ENCODE results near the gene PIGM. TPM values are rescaled to one million over a fixed set of nuclear protein-coding genes. Genes with fewer than 3 reads are reported as not detected.

Gene PIGM
- total and polyA plus RNA-seq, 2 donors: 3.1 to 5.7 TPM

- Histone ChIP-seq H3K4me1 (ENCODE audit: control insufficient read depth in 2 of 2, insufficient read depth in 2 of 2, low read length in 2 of 2) (peaks cover 2 to 8% of the 10 kb centered on the region in 2 donors), H3K36me3 (ENCODE audit: control insufficient read depth in 2 of 2, insufficient read depth in 2 of 2, low read length in 1 of 2) (no peaks in the 10 kb centered on the region), H3K27me3 (ENCODE audit: control insufficient read depth in 2 of 2, insufficient read depth in 1 of 2, low read length in 1 of 2) (peaks cover 2 to 65% of the 10 kb centered on the region in 2 donors), H3K9me3 (ENCODE audit: control insufficient read depth in 2 of 2, insufficient read depth in 1 of 2, low read length in 1 of 2) (no peaks in the 10 kb centered on the region), H3K4me3 (ENCODE audit: low read length in 2 of 2) (no peak overlapping the region), H3K27ac (ENCODE audit: low read depth in 1 of 2, low read length in 1 of 2) (no peak overlapping the region)
- 79% methylated on average over 2 of the region's 2 CpGs for WGBS
- no peak for DNase-seq (ENCODE audit: low read depth in 6 of 9, low spot score in 9 of 9)
Observed at GRCh38 chr1:160075836-160076235, 44.0 kb upstream of the PIGM start.

GRCh38 chr1:160074865-160075264, 43.1 kb upstream of the PIGM start:
- no peaks in the 10 kb centered on the region for H3K36me3 ChIP-seq (ENCODE audit: control insufficient read depth in 2 of 2, insufficient read depth in 2 of 2, low read length in 1 of 2)
- no peak overlapping the region for H3K4me3 ChIP-seq (ENCODE audit: low read length in 2 of 2)
- H3K27me3 ChIP-seq (ENCODE audit: control insufficient read depth in 2 of 2, insufficient read depth in 1 of 2, low read length in 1 of 2): peaks cover under 1 to 63% of the 10 kb centered on the region in 2 donors
- 87% methylated on average over 4 of the region's 4 CpGs for WGBS
- no peak overlapping the region for H3K27ac ChIP-seq (ENCODE audit: low read depth in 1 of 2, low read length in 1 of 2)
- H3K4me1 ChIP-seq (ENCODE audit: control insufficient read depth in 2 of 2, insufficient read depth in 2 of 2, low read length in 2 of 2): peaks cover 6 to 15% of the 10 kb centered on the region in 2 donors
- no peaks in the 10 kb centered on the region for H3K9me3 ChIP-seq (ENCODE audit: control insufficient read depth in 2 of 2, insufficient read depth in 1 of 2, low read length in 1 of 2)
- DNase-seq (ENCODE audit: low read depth in 6 of 9, low spot score in 9 of 9): no peak

GRCh38 chr1:160071289-160071688, 39.5 kb upstream of the PIGM start:
- peaks cover 6 to 67% of the 10 kb centered on the region in 2 donors for H3K27me3 ChIP-seq (ENCODE audit: control insufficient read depth in 2 of 2, insufficient read depth in 1 of 2, low read length in 1 of 2)
- H3K4me1 ChIP-seq (ENCODE audit: control insufficient read depth in 2 of 2, insufficient read depth in 2 of 2, low read length in 2 of 2): peaks cover 8 to 24% of the 10 kb centered on the region in 2 donors
- no peak for DNase-seq (ENCODE audit: low read depth in 6 of 9, low spot score in 9 of 9)
- H3K4me3 ChIP-seq (ENCODE audit: low read length in 2 of 2): no peak overlapping the region
- H3K36me3 ChIP-seq (ENCODE audit: control insufficient read depth in 2 of 2, insufficient read depth in 2 of 2, low read length in 1 of 2): no peaks in the 10 kb centered on the region
- 92% methylated on average over 5 of the region's 5 CpGs for whole genome bisulfite sequencing
- H3K27ac ChIP-seq (ENCODE audit: low read depth in 1 of 2, low read length in 1 of 2): no peak overlapping the region
- H3K9me3 ChIP-seq (ENCODE audit: control insufficient read depth in 2 of 2, insufficient read depth in 1 of 2, low read length in 1 of 2): no peaks in the 10 kb centered on the region

GRCh38 chr1:160070243-160071163, 38.7 kb upstream of the PIGM start:
- peak in 8 of 9 donors; percentile 50 to 89 (median 78) for DNase-seq (ENCODE audit: low read depth in 6 of 9, low spot score in 9 of 9)
- H3K4me1 ChIP-seq (ENCODE audit: control insufficient read depth in 2 of 2, insufficient read depth in 2 of 2, low read length in 2 of 2): peaks cover 8 to 24% of the 10 kb centered on the region in 2 donors
- H3K27me3 ChIP-seq (ENCODE audit: control insufficient read depth in 2 of 2, insufficient read depth in 1 of 2, low read length in 1 of 2): peaks cover 6 to 68% of the 10 kb centered on the region in 2 donors
- H3K9me3 ChIP-seq (ENCODE audit: control insufficient read depth in 2 of 2, insufficient read depth in 1 of 2, low read length in 1 of 2): no peaks in the 10 kb centered on the region
- H3K36me3 ChIP-seq (ENCODE audit: control insufficient read depth in 2 of 2, insufficient read depth in 2 of 2, low read length in 1 of 2): no peaks in the 10 kb centered on the region
- WGBS: 3% methylated on average over 46 of the region's 46 CpGs
- H3K4me3 ChIP-seq (ENCODE audit: low read length in 2 of 2): peak overlapping the region; percentile 52 to 56
- H3K27ac ChIP-seq (ENCODE audit: low read depth in 1 of 2, low read length in 1 of 2): no peak overlapping the region

- Histone ChIP-seq H3K36me3 (ENCODE audit: control insufficient read depth in 2 of 2, insufficient read depth in 2 of 2, low read length in 1 of 2) (no peaks in the 10 kb centered on the region), H3K27me3 (ENCODE audit: control insufficient read depth in 2 of 2, insufficient read depth in 1 of 2, low read length in 1 of 2) (peaks cover 6 to 70% of the 10 kb centered on the region in 2 donors), H3K4me1 (ENCODE audit: control insufficient read depth in 2 of 2, insufficient read depth in 2 of 2, low read length in 2 of 2) (peaks cover 8 to 24% of the 10 kb centered on the region in 2 donors), H3K27ac (ENCODE audit: low read depth in 1 of 2, low read length in 1 of 2) (no peak within 1 kb of the TSS), H3K9me3 (ENCODE audit: control insufficient read depth in 2 of 2, insufficient read depth in 1 of 2, low read length in 1 of 2) (no peaks in the 10 kb centered on the region), H3K4me3 (ENCODE audit: low read length in 2 of 2) (peak within 1 kb of the TSS; percentile 52 to 56)
- 13% methylated on average over 32 of the region's 32 CpGs for WGBS
- DNase-seq (ENCODE audit: low read depth in 6 of 9, low spot score in 9 of 9): no peak
Observed at GRCh38 chr1:160069460-160070231, 37.9 kb upstream of the PIGM start, which contains the start of gene KCNJ10. TSS of gene KCNJ10 (minus strand) at chr1:160070160. CDS start at chr1:160042532, 27,628 bp downstream.

- Histone ChIP-seq H3K36me3 (ENCODE audit: control insufficient read depth in 2 of 2, insufficient read depth in 2 of 2, low read length in 1 of 2) (no peaks in the 10 kb centered on the region), H3K4me1 (ENCODE audit: control insufficient read depth in 2 of 2, insufficient read depth in 2 of 2, low read length in 2 of 2) (peaks cover 8 to 24% of the 10 kb centered on the region in 2 donors), H3K9me3 (ENCODE audit: control insufficient read depth in 2 of 2, insufficient read depth in 1 of 2, low read length in 1 of 2) (no peaks in the 10 kb centered on the region), H3K4me3 (ENCODE audit: low read length in 2 of 2) (no peak overlapping the region), H3K27me3 (ENCODE audit: control insufficient read depth in 2 of 2, insufficient read depth in 1 of 2, low read length in 1 of 2) (peaks cover 6 to 73% of the 10 kb centered on the region in 2 donors), H3K27ac (ENCODE audit: low read depth in 1 of 2, low read length in 1 of 2) (no peak overlapping the region)
- DNase-seq (ENCODE audit: low read depth in 6 of 9, low spot score in 9 of 9): no peak
- 79% methylated on average over 5 of the region's 5 CpGs for WGBS
Observed at GRCh38 chr1:160068225-160068624, 36.4 kb upstream of the PIGM start.

GRCh38 chr1:160066829-160067745, 35.3 kb upstream of the PIGM start:
- DNase-seq (ENCODE audit: low read depth in 6 of 9, low spot score in 9 of 9): no peak
- H3K27me3 ChIP-seq (ENCODE audit: control insufficient read depth in 2 of 2, insufficient read depth in 1 of 2, low read length in 1 of 2): peaks cover 6 to 79% of the 10 kb centered on the region in 2 donors
- peaks cover 8 to 24% of the 10 kb centered on the region in 2 donors for H3K4me1 ChIP-seq (ENCODE audit: control insufficient read depth in 2 of 2, insufficient read depth in 2 of 2, low read length in 2 of 2)
- no peak overlapping the region for H3K4me3 ChIP-seq (ENCODE audit: low read length in 2 of 2)
- no peaks in the 10 kb centered on the region for H3K36me3 ChIP-seq (ENCODE audit: control insufficient read depth in 2 of 2, insufficient read depth in 2 of 2, low read length in 1 of 2)
- 76% methylated on average over 6 of the region's 6 CpGs for WGBS
- no peak overlapping the region for H3K27ac ChIP-seq (ENCODE audit: low read depth in 1 of 2, low read length in 1 of 2)
- H3K9me3 ChIP-seq (ENCODE audit: control insufficient read depth in 2 of 2, insufficient read depth in 1 of 2, low read length in 1 of 2): no peaks in the 10 kb centered on the region

GRCh38 chr1:160064746-160065145, 33.0 kb upstream of the PIGM start:
- 88% methylated on average over 3 of the region's 3 CpGs for WGBS
- Histone ChIP-seq H3K9me3 (ENCODE audit: control insufficient read depth in 2 of 2, insufficient read depth in 1 of 2, low read length in 1 of 2) (no peaks in the 10 kb centered on the region), H3K4me3 (ENCODE audit: low read length in 2 of 2) (no peak overlapping the region), H3K36me3 (ENCODE audit: control insufficient read depth in 2 of 2, insufficient read depth in 2 of 2, low read length in 1 of 2) (no peaks in the 10 kb centered on the region), H3K4me1 (ENCODE audit: control insufficient read depth in 2 of 2, insufficient read depth in 2 of 2, low read length in 2 of 2) (peaks cover 1 to 8% of the 10 kb centered on the region in 2 donors), H3K27ac (ENCODE audit: low read depth in 1 of 2, low read length in 1 of 2) (no peak overlapping the region), H3K27me3 (ENCODE audit: control insufficient read depth in 2 of 2, insufficient read depth in 1 of 2, low read length in 1 of 2) (peaks cover 4 to 71% of the 10 kb centered on the region in 2 donors)
- no peak for DNase-seq (ENCODE audit: low read depth in 6 of 9, low spot score in 9 of 9)

Measured in thymus (tissue), 11 donors.